Gastrocnemius medialis (tissue), 4 donors: ENCODE measurements around the gene ROR2.

Experiments used
- CTCF ChIP-seq, 5 experiments: fragments of 450-650 bp in 3 of 5; fragments of 200-600 bp in 2 of 5; sonication (generic) in 2 of 5; IDR thresholded peaks in 4 of 5; conservative IDR thresholded peaks in 1 of 5; 1 replicate in 4 of 5; 2 replicates in 1 of 5; pipeline ENCODE4 v1.5.1; 2016 to 2019; ENCODE audit warnings: antibody characterized with exemption in 5 of 5, mild to moderate bottlenecking in 3 of 5, moderate library complexity in 3 of 5
- POLR2A ChIP-seq, 2 donors: fragments of 450-650 bp; IDR thresholded peaks; one replicate each; pipeline ENCODE4 v1.6.1; 2017; ENCODE audit warnings: antibody characterized with exemption in 2 of 2, mild to moderate bottlenecking in 2 of 2, moderate library complexity in 2 of 2

- TF ChIP-seq POLR2A (IDR thresholded peaks at IDR 0.05) (no peak), CTCF (IDR thresholded peaks at IDR 0.05 in 4 of 5, conservative IDR thresholded peaks at IDR 0.05 in 1 of 5) (no peak)
Observed at GRCh38 chr9:91705386-91705785, 244.6 kb downstream of the ROR2 start.
